ENCODE measurements around the gene PPT2.
A peak's percentile ranks its signal among the peaks of the same experiment; 100 is the strongest.

The PPT2 gene

DNA sequence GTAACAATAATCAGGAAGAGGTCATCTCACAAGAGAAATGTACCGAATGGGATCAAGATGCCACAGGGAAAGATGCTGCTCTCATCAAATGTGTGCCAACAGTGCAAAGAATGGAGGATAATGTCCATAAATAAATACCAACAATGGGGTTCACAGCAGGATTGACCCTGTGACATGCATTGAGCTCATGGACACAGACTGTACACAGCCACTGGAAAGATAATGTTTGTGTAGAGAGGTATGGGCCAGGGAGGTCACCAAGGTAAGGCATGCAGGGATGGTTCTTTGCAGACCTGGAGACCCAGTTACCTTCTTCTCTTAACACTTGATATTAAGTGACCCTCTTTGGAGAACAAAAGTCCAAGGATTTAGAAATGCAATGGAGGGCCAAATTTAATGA lies 20.5 kb downstream of the PPT2 start:
- Histone ChIP-seq H3K9ac (ENCODE audit: low read length) (no peak overlapping the region), H3K4me3 (ENCODE audit: low read length) (peak overlapping the region; percentile 81)

GRCh38 chr6:32175322-32175710 lies 21.4 kb downstream of the PPT2 start:
- no peak overlapping the region for H3K27ac ChIP-seq (ENCODE audit: low read length)
- no peaks in the 10 kb centered on the region for H3K27me3 ChIP-seq (ENCODE audit: control insufficient read depth, insufficient read depth, low read length)
- H3K9ac ChIP-seq (ENCODE audit: low read length): peak overlapping the region; percentile 87
- peaks cover 18% of the 10 kb centered on the region for H3K36me3 ChIP-seq (ENCODE audit: control insufficient read depth, low read depth, low read length)
- peak overlapping the region; percentile 81 for H3K4me3 ChIP-seq (ENCODE audit: low read length)
- H3K4me1 ChIP-seq (ENCODE audit: control insufficient read depth, low read depth, low read length): peaks cover 21% of the 10 kb centered on the region
- H3K9me3 ChIP-seq (ENCODE audit: control insufficient read depth, low read depth, low read length): no peaks in the 10 kb centered on the region

More for the DNA sequence above, 20.5 kb downstream of the PPT2 start:
- Histone ChIP-seq H3K27me3 (ENCODE audit: control insufficient read depth, insufficient read depth, low read length) (no peaks in the 10 kb centered on the region), H3K36me3 (ENCODE audit: control insufficient read depth, low read depth, low read length) (peaks cover 22% of the 10 kb centered on the region), H3K4me1 (ENCODE audit: control insufficient read depth, low read depth, low read length) (peaks cover 21% of the 10 kb centered on the region), H3K9me3 (ENCODE audit: control insufficient read depth, low read depth, low read length) (no peaks in the 10 kb centered on the region), H3K27ac (ENCODE audit: low read length) (no peak overlapping the region)

DNA sequence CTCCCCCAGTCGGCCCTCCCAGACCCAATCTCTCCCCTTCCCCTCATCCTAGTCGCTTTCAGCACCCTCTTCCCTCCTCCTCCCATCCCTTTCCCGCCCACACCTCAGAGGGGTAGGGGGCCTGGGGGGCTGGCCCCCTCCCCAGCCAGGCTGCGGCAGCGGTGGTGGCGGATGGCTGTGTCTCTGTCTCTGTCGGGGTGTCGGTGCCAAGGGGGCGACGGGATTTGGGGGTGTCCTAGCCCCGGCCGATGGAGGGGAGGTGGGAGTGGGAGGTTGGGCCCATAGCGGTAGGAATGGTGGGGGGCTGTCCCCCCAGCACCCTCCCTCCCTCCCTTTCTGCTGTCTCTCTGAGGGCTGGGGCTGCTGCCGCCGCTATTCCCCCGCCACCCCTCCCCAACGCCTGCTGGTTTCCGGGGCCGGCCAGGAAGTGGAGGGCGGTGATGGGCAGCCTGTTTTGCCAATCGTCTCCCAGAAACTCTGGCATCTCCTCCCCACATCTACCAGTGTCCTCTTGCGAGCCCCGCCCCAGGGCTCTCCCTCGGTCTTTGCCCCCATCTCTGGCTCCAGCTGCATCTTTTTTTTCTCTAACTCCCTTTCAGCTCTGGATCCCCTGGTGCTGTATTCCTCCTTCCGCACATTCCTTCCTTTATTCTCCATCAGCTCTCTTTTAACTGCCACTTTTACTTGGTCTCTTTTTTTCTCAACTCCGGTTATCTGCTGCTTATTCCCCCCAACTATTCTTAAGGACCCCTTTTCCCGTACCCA lies 22.0 kb downstream of the PPT2 start, which contains the start of gene AGPAT1:
Gene AGPAT1 (minus strand): TSS at position 374 of the 765 bp plus-strand sequence. CDS start 4,588 bp downstream, outside the sequence.
- no peaks in the 10 kb centered on the region for H3K9me3 ChIP-seq (ENCODE audit: control insufficient read depth, low read depth, low read length)
- no peaks in the 10 kb centered on the region for H3K27me3 ChIP-seq (ENCODE audit: control insufficient read depth, insufficient read depth, low read length)
- H3K4me3 ChIP-seq (ENCODE audit: low read length): peak within 1 kb of the TSS; percentile 81
- H3K36me3 ChIP-seq (ENCODE audit: control insufficient read depth, low read depth, low read length): peaks cover 13% of the 10 kb centered on the region
- peak within 1 kb of the TSS; percentile 87 for H3K9ac ChIP-seq (ENCODE audit: low read length)
- peak within 1 kb of the TSS; percentile 97 for H3K27ac ChIP-seq (ENCODE audit: low read length)
- peaks cover 21% of the 10 kb centered on the region for H3K4me1 ChIP-seq (ENCODE audit: control insufficient read depth, low read depth, low read length)

GRCh38 chr6:32176476-32177182 lies 22.7 kb downstream of the PPT2 start:
- Histone ChIP-seq H3K36me3 (ENCODE audit: control insufficient read depth, low read depth, low read length) (peaks cover 15% of the 10 kb centered on the region), H3K9me3 (ENCODE audit: control insufficient read depth, low read depth, low read length) (no peaks in the 10 kb centered on the region)

DNA sequence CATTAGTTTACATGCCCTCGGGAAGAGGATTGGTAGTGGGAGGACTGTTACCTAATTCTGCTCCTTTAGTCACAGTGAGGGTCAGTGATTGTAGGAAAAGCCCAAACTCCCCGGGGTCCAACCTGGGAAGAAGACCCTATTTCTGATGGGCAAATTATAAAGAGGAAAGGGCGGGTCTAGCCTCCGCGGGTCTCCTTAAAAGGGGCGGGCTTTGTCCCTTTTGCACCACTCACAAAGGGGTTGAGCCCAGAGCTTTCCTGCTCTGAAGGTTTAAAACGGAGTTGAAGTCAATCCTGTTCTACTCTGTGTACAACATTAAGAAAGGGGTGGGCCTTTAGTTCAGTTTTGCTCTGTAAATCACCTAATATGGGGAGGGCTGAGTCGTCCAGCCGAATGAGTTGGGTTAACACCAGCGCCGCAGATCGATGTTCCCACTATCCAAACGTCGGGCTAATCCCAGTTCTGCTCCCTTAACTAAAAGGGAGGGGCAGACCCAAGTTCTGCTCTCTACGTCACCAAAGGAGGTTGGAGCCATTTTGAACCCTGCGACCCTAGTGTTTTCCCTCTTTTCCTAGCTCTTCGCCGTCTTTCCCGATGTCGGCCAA lies 23.3 kb downstream of the PPT2 start:
- Histone ChIP-seq H3K9ac (ENCODE audit: low read length) (peak overlapping the region; percentile 87), H3K36me3 (ENCODE audit: control insufficient read depth, low read depth, low read length) (peaks cover 15% of the 10 kb centered on the region), H3K4me1 (ENCODE audit: control insufficient read depth, low read depth, low read length) (peaks cover 21% of the 10 kb centered on the region), H3K4me3 (ENCODE audit: low read length) (peak overlapping the region; percentile 81), H3K27ac (ENCODE audit: low read length) (peak overlapping the region; percentile 97), H3K9me3 (ENCODE audit: control insufficient read depth, low read depth, low read length) (no peaks in the 10 kb centered on the region), H3K27me3 (ENCODE audit: control insufficient read depth, insufficient read depth, low read length) (no peaks in the 10 kb centered on the region)

More at GRCh38 chr6:32176476-32177182, 22.7 kb downstream of the PPT2 start:
- Histone ChIP-seq H3K27ac (ENCODE audit: low read length) (peak overlapping the region; percentile 97), H3K4me3 (ENCODE audit: low read length) (peak overlapping the region; percentile 81), H3K27me3 (ENCODE audit: control insufficient read depth, insufficient read depth, low read length) (no peaks in the 10 kb centered on the region), H3K9ac (ENCODE audit: low read length) (peak overlapping the region; percentile 87), H3K4me1 (ENCODE audit: control insufficient read depth, low read depth, low read length) (peaks cover 21% of the 10 kb centered on the region)

- H3K9ac ChIP-seq (ENCODE audit: low read length): peak within 1 kb of the TSS; percentile 87
These were observed 24.0 kb downstream of the PPT2 start, which contains the start of gene RNF5 for GRCh38 chr6:32177788-32178546. Gene RNF5 (plus strand): TSS chr6:32178405. CDS start chr6:32178512, 107 bp downstream.

DNA sequence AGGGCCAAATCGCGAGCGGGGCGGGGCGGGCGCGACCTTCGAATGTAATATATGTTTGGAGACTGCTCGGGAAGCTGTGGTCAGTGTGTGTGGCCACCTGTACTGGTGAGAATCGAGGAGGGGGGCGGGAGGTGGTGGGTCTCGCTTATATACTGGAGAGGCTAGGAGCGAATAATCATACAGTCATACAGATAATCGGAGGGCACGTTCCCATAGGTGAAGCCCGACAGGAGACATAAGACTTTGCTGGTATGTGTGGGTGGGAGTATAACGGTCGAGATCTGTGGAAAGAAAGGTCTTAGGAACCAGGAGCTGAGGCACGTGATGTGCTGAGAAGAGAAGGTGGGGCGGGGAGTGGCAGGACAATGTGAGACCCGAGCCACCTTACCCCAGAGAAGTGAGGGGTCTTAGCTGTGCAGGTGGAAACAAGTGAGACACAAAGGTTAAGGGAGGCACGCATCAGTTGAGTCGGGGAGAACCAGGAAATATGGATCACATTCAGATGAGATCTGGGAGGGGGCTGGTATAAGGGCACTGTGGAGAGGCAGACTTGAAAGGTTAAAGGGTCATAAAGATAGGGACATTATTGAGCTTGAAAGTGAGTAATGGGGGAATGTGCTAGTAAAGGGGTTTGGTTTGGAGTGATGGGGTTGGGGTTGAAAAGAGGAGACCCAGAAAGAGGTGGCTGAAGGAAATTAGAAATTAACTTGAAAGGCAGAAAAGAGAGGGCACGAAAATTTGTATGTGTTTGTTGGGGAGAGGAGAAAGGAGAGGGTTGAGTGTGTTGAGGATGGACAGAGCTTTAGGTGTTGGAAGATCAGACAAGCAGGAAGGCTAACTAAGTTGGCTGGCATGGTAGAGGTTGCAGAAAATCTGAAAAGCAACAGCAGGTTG lies 24.9 kb downstream of the PPT2 start:
- no peaks in the 10 kb centered on the region for H3K27me3 ChIP-seq (ENCODE audit: control insufficient read depth, insufficient read depth, low read length)
- H3K36me3 ChIP-seq (ENCODE audit: control insufficient read depth, low read depth, low read length): peaks cover 15% of the 10 kb centered on the region
- no peaks in the 10 kb centered on the region for H3K9me3 ChIP-seq (ENCODE audit: control insufficient read depth, low read depth, low read length)
- peak overlapping the region; percentile 54 for H3K27ac ChIP-seq (ENCODE audit: low read length)
- H3K4me1 ChIP-seq (ENCODE audit: control insufficient read depth, low read depth, low read length): peaks cover 21% of the 10 kb centered on the region
- peak overlapping the region; percentile 87 for H3K9ac ChIP-seq (ENCODE audit: low read length)
- peak overlapping the region; percentile 81 for H3K4me3 ChIP-seq (ENCODE audit: low read length)

More at GRCh38 chr6:32177788-32178546, 24.0 kb downstream of the PPT2 start, which contains the start of gene RNF5:
- peak within 1 kb of the TSS; percentile 81 for H3K4me3 ChIP-seq (ENCODE audit: low read length)
- no peaks in the 10 kb centered on the region for H3K27me3 ChIP-seq (ENCODE audit: control insufficient read depth, insufficient read depth, low read length)
- H3K4me1 ChIP-seq (ENCODE audit: control insufficient read depth, low read depth, low read length): peaks cover 21% of the 10 kb centered on the region
- H3K36me3 ChIP-seq (ENCODE audit: control insufficient read depth, low read depth, low read length): peaks cover 15% of the 10 kb centered on the region
- peak within 1 kb of the TSS; percentile 97 for H3K27ac ChIP-seq (ENCODE audit: low read length)
- no peaks in the 10 kb centered on the region for H3K9me3 ChIP-seq (ENCODE audit: control insufficient read depth, low read depth, low read length)

DNA sequence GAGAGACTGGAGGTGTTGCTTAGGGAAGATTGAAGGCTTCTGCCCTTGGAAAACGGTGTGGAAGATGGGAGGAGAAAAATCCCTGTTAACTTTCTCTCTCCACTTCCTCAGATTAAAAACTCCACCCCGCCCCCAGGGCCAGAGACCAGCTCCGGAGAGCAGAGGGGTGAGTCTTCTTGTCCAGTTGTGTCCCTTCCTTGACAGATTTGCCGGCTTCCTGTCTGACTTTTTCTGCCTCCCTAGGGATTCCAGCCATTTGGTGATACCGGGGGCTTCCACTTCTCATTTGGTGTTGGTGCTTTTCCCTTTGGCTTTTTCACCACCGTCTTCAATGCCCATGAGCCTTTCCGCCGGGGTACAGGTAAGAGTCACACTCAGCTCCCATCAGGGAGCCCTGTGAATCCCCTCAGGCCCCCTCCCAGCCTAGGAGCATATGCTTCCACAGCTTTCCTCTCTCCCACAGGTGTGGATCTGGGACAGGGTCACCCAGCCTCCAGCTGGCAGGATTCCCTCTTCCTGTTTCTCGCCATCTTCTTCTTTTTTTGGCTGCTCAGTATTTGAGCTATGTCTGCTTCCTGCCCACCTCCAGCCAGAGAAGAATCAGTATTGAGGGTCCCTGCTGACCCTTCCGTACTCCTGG lies 25.9 kb downstream of the PPT2 start:
- Histone ChIP-seq H3K4me1 (ENCODE audit: control insufficient read depth, low read depth, low read length) (peaks cover 16% of the 10 kb centered on the region), H3K9ac (ENCODE audit: low read length) (no peak overlapping the region), H3K4me3 (ENCODE audit: low read length) (no peak overlapping the region), H3K36me3 (ENCODE audit: control insufficient read depth, low read depth, low read length) (peaks cover 12% of the 10 kb centered on the region), H3K27ac (ENCODE audit: low read length) (no peak overlapping the region), H3K9me3 (ENCODE audit: control insufficient read depth, low read depth, low read length) (no peaks in the 10 kb centered on the region), H3K27me3 (ENCODE audit: control insufficient read depth, insufficient read depth, low read length) (no peaks in the 10 kb centered on the region)

GRCh38 chr6:32181148-32181702 lies 27.3 kb downstream of the PPT2 start:
- H3K27ac ChIP-seq (ENCODE audit: low read length): no peak overlapping the region
- no peak overlapping the region for H3K9ac ChIP-seq (ENCODE audit: low read length)

More at GRCh38 chr6:32181148-32181702, 27.3 kb downstream of the PPT2 start:
- H3K4me1 ChIP-seq (ENCODE audit: control insufficient read depth, low read depth, low read length): peaks cover 11% of the 10 kb centered on the region
- H3K4me3 ChIP-seq (ENCODE audit: low read length): no peak overlapping the region
- no peaks in the 10 kb centered on the region for H3K9me3 ChIP-seq (ENCODE audit: control insufficient read depth, low read depth, low read length)
- no peaks in the 10 kb centered on the region for H3K27me3 ChIP-seq (ENCODE audit: control insufficient read depth, insufficient read depth, low read length)
- H3K36me3 ChIP-seq (ENCODE audit: control insufficient read depth, low read depth, low read length): peaks cover 14% of the 10 kb centered on the region
